Heart right ventricle (tissue), 16 donors: ENCODE measurements around the gene MALRD1. TPM values are rescaled to one million over a fixed set of nuclear protein-coding genes. Genes with fewer than 3 reads are reported as not detected.

ENCODE experiments used
- ATAC-seq, 8 donors: fragments of 200-7000 bp; cut with Tn5 transposase; one replicate each; pipeline ENCODE4 v1.9.1; 2020; ENCODE audit warnings: mild to moderate bottlenecking in 8 of 8, moderate library complexity in 8 of 8, moderate number of reproducible peaks in 1 of 8
- DNase-seq, 2 donors: peaks; one replicate each; pipeline ENCODE4 v3.0.0-alpha.2; 2020
- H3K27ac ChIP-seq, 10 donors: fragments of 200-600 bp; sonication (generic) in 2 of 10; one replicate each; pipeline versions ENCODE4 v1.5.0 to v1.8.0; 2020 to 2022; ENCODE audit warnings: mild to moderate bottlenecking in 3 of 10
- H3K27me3 ChIP-seq, 7 donors: fragments of 200-600 bp; one replicate each; pipeline ENCODE4 v1.8.0; 2021 to 2022; ENCODE audit warnings: mild to moderate bottlenecking in 2 of 7
- H3K36me3 ChIP-seq, 9 donors: fragments of 200-600 bp; sonication (generic) in 1 of 9; one replicate each; pipeline versions ENCODE4 v1.5.0 to v1.8.0; 2020 to 2022; ENCODE audit warnings: mild to moderate bottlenecking in 2 of 9
- H3K4me1 ChIP-seq, 9 donors: fragments of 200-600 bp; sonication (generic) in 1 of 9; one replicate each; pipeline versions ENCODE4 v1.5.0 to v1.8.0; 2020 to 2022; ENCODE audit warnings: mild to moderate bottlenecking in 4 of 9
- H3K4me3 ChIP-seq, 10 donors: fragments of 200-600 bp; sonication (generic) in 2 of 10; one replicate each; pipeline versions ENCODE4 v1.5.0 to v1.8.0; 2020 to 2022; ENCODE audit warnings: mild to moderate bottlenecking in 7 of 10, moderate library complexity in 2 of 10
- H3K9me3 ChIP-seq, 11 donors: fragments of 200-600 bp in 10 of 11; sonication (generic) in 2 of 11; one replicate each; pipeline versions ENCODE4 v1.5.0 to v1.8.0; 2013 to 2022; ENCODE audit warnings: mild to moderate bottlenecking in 2 of 11, control low read depth in 1 of 11, moderate library complexity in 1 of 11
- CTCF ChIP-seq, 9 donors: fragments of 200-600 bp; sonication (generic) in 2 of 9; IDR thresholded peaks; one replicate each; pipeline versions ENCODE4 v1.5.0 to v1.8.0; 2021 to 2022; ENCODE audit warnings: antibody characterized with exemption in 9 of 9, mild to moderate bottlenecking in 5 of 9, moderate library complexity in 1 of 9
- WGBS, 2 donors: extraction: QIAGEN DNeasy Blood & Tissue Kit; methylation state at CpG; one replicate each; pipeline ENCODE4 v1.1.7; 2013; ENCODE audit warnings: inconsistent platforms in 1 of 2; 5-methylcytosine and 5-hydroxymethylcytosine counted together
- intact Hi-C, 10 donors: fragments of 100-400 bp; cut with DNase I; formaldehyde crosslinking; loops; one replicate each; pipeline versions ENCODE4 v1.11.1 to v1.14.2; 2022
- polyA plus RNA-seq, 2 donors: library from polyadenylated mRNA; stranded (reverse); fragments of 200-250 nt; gene quantifications; one replicate each; pipeline ENCODE4 v1.2.3, GENCODE V29; 2013
- total RNA-seq, 10 donors: library from RNA; stranded (reverse); fragmentation: NEBNext Ultra II Directional in 3 of 10; extraction: Animal tissue kit (Norgen Biotek cat#: 25700) in 3 of 10; gene quantifications; one replicate each; pipeline versions ENCODE4 v1.2.1 to v1.2.4, GENCODE V29; 2021 to 2023
- donor health status: Arrhythmogenic right ventricular cardiomyopathy.
- donor health status: ischemic (EF 13 %, LVEDD 7.1; RV severe dilation, severe dysfunction).
- donor health status: healthy with polysubstance abuse.
- donor health status: DM: no; HTN: yes; CAD: no.
- donor health status: DM: no; HTN: no; CAD: no.
- donor health status: ischemic (EF 25% LVEDD 6.9; RV normal size, moderate dysfunction).
- donor health status: ischemic (EF 25% LVEDD 5.7; RV mildly dilated, moderate dysfunction).
- donor health status: healthy.
- donor health status: DM: yes; HTN: yes; CAD: no.
- donor health status: Ischemic cardiomyopathy.
- donor health status: ischemic (EF 35%, LVEDD 5.7; RV mildly dilated, moderate dysfunction).
- donor health status: nonischemic (EF 11% LVEDD 7.7; RV severe dilation, severe dysfunction).
- donor health status: DM: yes; HTN: yes; CAD: no.
- donor health status: PGD.
- donor health status: ischemic (EF 29% LVEDD 5.4; RV normal size, mild dysfunction).
- donor health status: nonischemic (EF 23%, LVEDD 6.1; RV moderate dilation, normal function).

Gene MALRD1
- total and polyA plus RNA-seq, 12 donors: 0.10 to 2.2 (median 0.47) TPM

GRCh38 chr10:19710600-19710999 lies 662.0 kb downstream of the MALRD1 start:
- ATAC-seq (no peak), DNase-seq (no peak)
- Histone ChIP-seq H3K27me3 (no peaks in the 10 kb centered on the region), H3K4me3 (no peak overlapping the region), H3K9me3 (peaks cover 0 to 27% (median 13%) of the 10 kb centered on the region in 11 donors), H3K4me1 (no peaks in the 10 kb centered on the region), H3K36me3 (no peaks in the 10 kb centered on the region), H3K27ac (no peak overlapping the region)
- 70 to 85% methylated on average over 3 of the region's 3 CpGs for WGBS, 2 donors
- intact Hi-C loops: no loop called here
- no peak for TF ChIP-seq CTCF (IDR thresholded peaks at IDR 0.05)

- no peak for ATAC-seq
- DNase-seq: no peak
- Histone ChIP-seq H3K27ac (no peak overlapping the region), H3K36me3 (no peaks in the 10 kb centered on the region), H3K4me1 (no peaks in the 10 kb centered on the region), H3K9me3 (peaks cover 0 to 32% (median 13%) of the 10 kb centered on the region in 11 donors), H3K27me3 (no peaks in the 10 kb centered on the region), H3K4me3 (no peak overlapping the region)
- intact Hi-C loops: no loop called here
- TF ChIP-seq CTCF (IDR thresholded peaks at IDR 0.05): no peak
Measured at GRCh38 chr10:19713159-19713558, 664.6 kb downstream of the MALRD1 start.

GRCh38 chr10:19713800-19714525 lies 665.4 kb downstream of the MALRD1 start:
- Histone ChIP-seq H3K4me1 (no peaks in the 10 kb centered on the region), H3K9me3 (peaks cover 0 to 36% (median 13%) of the 10 kb centered on the region in 11 donors), H3K36me3 (no peaks in the 10 kb centered on the region), H3K4me3 (no peak overlapping the region), H3K27me3 (no peaks in the 10 kb centered on the region), H3K27ac (no peak overlapping the region)
- 65 to 73% methylated on average over 18 of the region's 18 CpGs for WGBS, 2 donors
- peak in 1 of 8 donors; percentile 44 for ATAC-seq
- TF ChIP-seq CTCF (IDR thresholded peaks at IDR 0.05): peak in 3 of 9 donors; percentile 27 to 30 (median 27)
- intact Hi-C loops: no loop called here
- DNase-seq: no peak

GRCh38 chr10:19719284-19719683 lies 670.7 kb downstream of the MALRD1 start:
- no peak for DNase-seq
- no peaks in the 10 kb centered on the region for H3K36me3 ChIP-seq
- WGBS, 2 donors: 47% methylated on average over 3 of the region's 3 CpGs
- peak in 5 of 8 donors; percentile 34 to 61 (median 38) for ATAC-seq
- H3K4me3 ChIP-seq: peak overlapping the region in 2 of 10 donors; percentile 8 to 10
- peak overlapping the region in 5 of 10 donors; percentile 7 to 59 (median 36) for H3K27ac ChIP-seq
- no peaks in the 10 kb centered on the region for H3K27me3 ChIP-seq
- peaks cover 0 to 9% (median 0%) of the 10 kb centered on the region in 11 donors for H3K9me3 ChIP-seq
- TF ChIP-seq CTCF (IDR thresholded peaks at IDR 0.05): no peak
- H3K4me1 ChIP-seq: no peaks in the 10 kb centered on the region
- intact Hi-C loops: no loop called here
